Panc1 (cell line): ENCODE measurements around the gene CYTH3.

Experiments
- CTCF ChIP-seq: fragments of 450-650 bp; IDR thresholded peaks from 2 replicates; pipeline ENCODE4 v1.5.1; 2017; ENCODE audit warnings: mild to moderate bottlenecking
- POLR2AphosphoS5 ChIP-seq: IDR thresholded peaks from 2 replicates; pipeline ENCODE4 v1.6.1; 2012; ENCODE audit warnings: mild to moderate bottlenecking, low read depth, low read length, moderate library complexity
- REST ChIP-seq, 2 experiments: IDR thresholded peaks; 2 replicates each; pipeline ENCODE4 v1.6.1; 2011 to 2012; ENCODE audit warnings: low read depth in 2 of 2, control low read depth in 1 of 2, low read length in 1 of 2, mild to moderate bottlenecking in 1 of 2, moderate library complexity in 1 of 2; ENCODE audit not compliant: insufficient read depth in 1 of 2
- SIN3A ChIP-seq: IDR thresholded peaks from 2 replicates; pipeline ENCODE4 v1.6.1; 2012; ENCODE audit warnings: low read depth, mild to moderate bottlenecking, low read length, moderate library complexity, borderline replicate concordance; ENCODE audit not compliant: insufficient read depth

- no peak for TF ChIP-seq CTCF
- TF ChIP-seq SIN3A: no peak
- no peak for TF ChIP-seq REST (IDR thresholded peaks at IDR 0.05; ENCODE audit: insufficient read depth in 1 of 2, low read depth in 2 of 2, low read length in 1 of 2)
- TF ChIP-seq POLR2AphosphoS5: no peak
Observed at GRCh38 chr7:6221340-6222319, 50.8 kb downstream of the CYTH3 start.
